ENCODE results near the gene CAPN12.
A peak's percentile ranks its signal among the peaks of the same experiment; 100 is the strongest.

Gene CAPN12

DNA sequence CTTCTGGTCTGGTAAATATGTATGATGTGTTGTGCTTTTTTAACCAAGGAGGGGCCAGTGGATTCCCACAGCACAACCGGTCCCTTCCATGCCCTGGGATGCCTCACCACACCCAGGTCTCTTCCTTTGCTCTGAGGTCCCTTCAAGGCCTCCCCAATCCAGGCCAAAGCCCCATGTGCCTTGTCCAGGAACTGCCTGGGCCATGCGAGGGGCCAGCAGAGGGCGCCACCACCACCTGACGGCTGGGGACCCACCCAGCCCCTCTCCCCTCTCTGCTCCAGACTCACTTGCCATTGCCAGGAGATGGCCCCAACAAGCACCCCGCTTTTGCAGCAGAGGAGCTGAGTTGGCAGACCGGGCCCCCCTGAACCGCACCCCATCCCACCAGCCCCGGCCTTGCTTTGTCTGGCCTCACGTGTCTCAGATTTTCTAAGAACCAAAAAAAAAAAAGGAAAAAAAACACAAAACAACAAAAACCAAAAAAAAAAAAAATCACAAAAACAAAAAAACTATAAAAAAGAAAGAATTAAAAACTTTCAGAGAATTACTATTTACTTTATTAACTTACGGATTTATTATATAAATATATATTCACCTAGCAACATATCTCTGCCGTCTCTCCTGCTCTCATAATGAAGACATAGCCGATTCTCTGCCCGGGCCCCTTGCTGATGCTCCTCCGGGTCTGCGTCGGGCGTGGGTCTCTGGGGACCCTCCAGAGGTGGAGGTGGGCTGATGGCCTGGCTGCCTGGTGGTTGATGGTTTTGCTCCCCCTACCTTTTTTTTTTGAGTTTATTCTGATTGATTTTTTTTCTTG lies 14.4 kb downstream of the CAPN12 start:
- H3K9ac ChIP-seq (ENCODE audit: low read depth, low read length, poor library complexity, severe bottlenecking), result no peak overlapping the region
- H3K4me2 ChIP-seq (ENCODE audit: low read depth, low read length, poor library complexity, severe bottlenecking), result no peak overlapping the region
- no peak overlapping the region for H2AFZ ChIP-seq (ENCODE audit: low read length)
- peaks cover 3% of the 10 kb centered on the region for H4K20me1 ChIP-seq (ENCODE audit: insufficient read depth, low read length, poor library complexity, severe bottlenecking)
- H3F3A ChIP-seq (ENCODE audit: low read depth), result no peaks in the 10 kb centered on the region
- H3K4me3 ChIP-seq (ENCODE audit: low read length, poor library complexity, severe bottlenecking), result no peak overlapping the region
- H3K9me3 ChIP-seq (ENCODE audit: insufficient read depth, low read depth, low read length), result no peaks in the 10 kb centered on the region
- peaks cover 19% of the 10 kb centered on the region for H3K4me1 ChIP-seq (ENCODE audit: insufficient read depth, low read length, poor library complexity, severe bottlenecking)
- TF ChIP-seq, protein P1, sequence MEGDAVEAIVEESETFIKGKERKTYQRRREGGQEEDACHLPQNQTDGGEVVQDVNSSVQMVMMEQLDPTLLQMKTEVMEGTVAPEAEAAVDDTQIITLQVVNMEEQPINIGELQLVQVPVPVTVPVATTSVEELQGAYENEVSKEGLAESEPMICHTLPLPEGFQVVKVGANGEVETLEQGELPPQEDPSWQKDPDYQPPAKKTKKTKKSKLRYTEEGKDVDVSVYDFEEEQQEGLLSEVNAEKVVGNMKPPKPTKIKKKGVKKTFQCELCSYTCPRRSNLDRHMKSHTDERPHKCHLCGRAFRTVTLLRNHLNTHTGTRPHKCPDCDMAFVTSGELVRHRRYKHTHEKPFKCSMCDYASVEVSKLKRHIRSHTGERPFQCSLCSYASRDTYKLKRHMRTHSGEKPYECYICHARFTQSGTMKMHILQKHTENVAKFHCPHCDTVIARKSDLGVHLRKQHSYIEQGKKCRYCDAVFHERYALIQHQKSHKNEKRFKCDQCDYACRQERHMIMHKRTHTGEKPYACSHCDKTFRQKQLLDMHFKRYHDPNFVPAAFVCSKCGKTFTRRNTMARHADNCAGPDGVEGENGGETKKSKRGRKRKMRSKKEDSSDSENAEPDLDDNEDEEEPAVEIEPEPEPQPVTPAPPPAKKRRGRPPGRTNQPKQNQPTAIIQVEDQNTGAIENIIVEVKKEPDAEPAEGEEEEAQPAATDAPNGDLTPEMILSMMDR (conservative IDR thresholded peaks at IDR 0.05; ENCODE audit: low read length), result peak; percentile 86
- no peak for TF ChIP-seq EZH2phosphoT487 (IDR thresholded peaks at IDR 0.05; ENCODE audit: borderline replicate concordance)
- H3K79me2 ChIP-seq (ENCODE audit: insufficient read depth, low read length), result no peaks in the 10 kb centered on the region
- H3K36me3 ChIP-seq (ENCODE audit: insufficient read depth, low read length), result peaks cover 50% of the 10 kb centered on the region; the same call in 1 of the 2 replicates
- H3K9me2 ChIP-seq (replicated peaks; ENCODE audit: low read depth, low read length), result no peaks in the 10 kb centered on the region
- no peaks in the 10 kb centered on the region for H3K27me3 ChIP-seq (ENCODE audit: insufficient read depth, low read length, poor library complexity, severe bottlenecking)

DNA sequence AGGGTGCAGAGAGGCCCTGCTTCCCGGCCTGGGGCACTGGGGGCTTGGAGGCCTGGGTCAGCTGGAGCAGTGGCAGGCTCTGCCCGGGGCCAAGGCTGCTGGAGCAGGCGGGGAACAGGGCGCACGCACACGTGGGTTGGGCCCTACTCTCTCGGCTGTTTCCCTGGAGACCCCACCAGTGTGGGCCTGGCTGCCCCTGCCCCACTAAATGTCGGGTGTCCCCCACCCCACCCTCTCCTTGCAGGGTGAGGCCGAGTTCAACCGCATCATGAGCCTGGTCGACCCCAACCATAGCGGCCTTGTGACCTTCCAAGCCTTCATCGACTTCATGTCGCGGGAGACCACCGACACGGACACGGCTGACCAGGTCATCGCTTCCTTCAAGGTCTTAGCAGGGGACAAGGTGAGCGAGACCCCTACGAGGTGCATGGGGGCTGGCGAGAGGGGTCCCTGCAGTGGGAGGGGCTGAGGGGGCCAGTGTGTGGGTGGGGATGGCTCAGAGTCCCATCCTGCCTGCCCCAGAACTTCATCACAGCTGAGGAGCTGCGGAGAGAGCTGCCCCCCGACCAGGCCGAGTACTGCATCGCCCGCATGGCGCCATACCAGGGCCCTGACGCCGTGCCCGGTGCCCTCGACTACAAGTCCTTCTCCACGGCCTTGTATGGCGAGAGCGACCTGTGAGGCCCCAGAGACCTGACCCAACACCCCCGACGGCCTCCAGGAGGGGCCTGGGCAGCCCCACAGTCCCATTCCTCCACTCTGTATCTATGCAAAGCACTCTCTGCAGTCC lies 15.3 kb downstream of the CAPN12 start:
- H4K20me1 ChIP-seq (ENCODE audit: insufficient read depth, low read length, poor library complexity, severe bottlenecking), result peaks cover 3% of the 10 kb centered on the region
- no peaks in the 10 kb centered on the region for H3K79me2 ChIP-seq (ENCODE audit: insufficient read depth, low read length)
- peaks cover 59% of the 10 kb centered on the region; the same call in 1 of the 2 replicates for H3K36me3 ChIP-seq (ENCODE audit: insufficient read depth, low read length)
- H3K9me3 ChIP-seq (ENCODE audit: insufficient read depth, low read depth, low read length), result no peaks in the 10 kb centered on the region
- H3F3A ChIP-seq (ENCODE audit: low read depth), result no peaks in the 10 kb centered on the region
- H3K4me2 ChIP-seq (ENCODE audit: low read depth, low read length, poor library complexity, severe bottlenecking), result no peak overlapping the region
- H3K4me1 ChIP-seq (ENCODE audit: insufficient read depth, low read length, poor library complexity, severe bottlenecking), result peaks cover 10% of the 10 kb centered on the region
- no peak overlapping the region for H3K4me3 ChIP-seq (ENCODE audit: low read length, poor library complexity, severe bottlenecking)
- H3K27me3 ChIP-seq (ENCODE audit: insufficient read depth, low read length, poor library complexity, severe bottlenecking), result no peaks in the 10 kb centered on the region
- H3K9me2 ChIP-seq (replicated peaks; ENCODE audit: low read depth, low read length), result no peaks in the 10 kb centered on the region
- no peak for TF ChIP-seq EZH2phosphoT487 (IDR thresholded peaks at IDR 0.05; ENCODE audit: borderline replicate concordance)
- TF ChIP-seq, protein P1 (conservative IDR thresholded peaks at IDR 0.05; ENCODE audit: low read length), result no peak
- no peak overlapping the region for H3K9ac ChIP-seq (ENCODE audit: low read depth, low read length, poor library complexity, severe bottlenecking)
- H2AFZ ChIP-seq (ENCODE audit: low read length), result no peak overlapping the region

DNA sequence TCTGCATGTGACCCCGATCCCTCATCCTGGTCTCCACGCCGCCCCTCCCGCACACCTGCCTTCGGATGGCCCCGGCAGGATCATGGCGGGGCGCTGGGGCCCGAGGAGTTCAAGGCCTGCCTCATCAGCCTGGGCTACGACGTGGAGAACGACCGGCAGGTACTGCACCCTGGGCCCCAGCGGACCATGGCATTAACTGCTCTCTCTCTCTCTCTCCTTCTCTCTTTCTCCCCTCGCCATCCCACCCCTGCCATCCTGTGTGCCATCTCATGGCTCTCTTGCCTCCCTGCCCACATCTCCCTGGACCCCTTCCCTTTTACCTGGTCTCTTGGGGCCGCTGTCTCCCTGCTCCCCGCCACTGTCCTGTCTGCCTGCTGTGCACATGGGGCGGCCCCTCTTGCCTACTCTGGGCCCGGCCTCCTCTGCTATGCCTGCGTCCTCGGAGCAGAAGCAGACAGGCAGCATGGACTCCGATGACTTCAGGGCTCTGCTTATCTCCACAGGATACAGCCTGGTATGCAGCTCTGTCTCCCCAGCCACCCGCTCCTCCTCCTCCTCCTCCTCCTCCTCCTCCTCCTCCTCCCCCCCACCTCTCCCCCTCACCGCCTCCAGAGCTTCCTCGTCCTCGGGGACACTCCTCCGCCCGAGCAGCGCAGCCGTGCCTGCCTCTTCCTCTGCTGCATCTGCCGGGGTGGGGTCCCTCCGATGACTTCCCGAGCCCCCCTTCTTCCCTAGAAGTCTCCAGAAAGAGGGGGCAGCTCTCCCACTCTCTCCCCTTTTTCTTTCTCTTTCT lies 16.2 kb downstream of the CAPN12 start:
- no peak for TF ChIP-seq EZH2phosphoT487 (IDR thresholded peaks at IDR 0.05; ENCODE audit: borderline replicate concordance)
- TF ChIP-seq, protein P1 (conservative IDR thresholded peaks at IDR 0.05; ENCODE audit: low read length), result no peak
- no peaks in the 10 kb centered on the region for H3K9me3 ChIP-seq (ENCODE audit: insufficient read depth, low read depth, low read length)
- no peaks in the 10 kb centered on the region for H3K79me2 ChIP-seq (ENCODE audit: insufficient read depth, low read length)
- H3K4me2 ChIP-seq (ENCODE audit: low read depth, low read length, poor library complexity, severe bottlenecking), result no peak overlapping the region
- H3K4me3 ChIP-seq (ENCODE audit: low read length, poor library complexity, severe bottlenecking), result no peak overlapping the region
- peaks cover 3% of the 10 kb centered on the region for H4K20me1 ChIP-seq (ENCODE audit: insufficient read depth, low read length, poor library complexity, severe bottlenecking)
- peaks cover 68% of the 10 kb centered on the region; the same call in 1 of the 2 replicates for H3K36me3 ChIP-seq (ENCODE audit: insufficient read depth, low read length)
- no peak overlapping the region for H3K9ac ChIP-seq (ENCODE audit: low read depth, low read length, poor library complexity, severe bottlenecking)
- no peaks in the 10 kb centered on the region for H3K9me2 ChIP-seq (replicated peaks; ENCODE audit: low read depth, low read length)
- H2AFZ ChIP-seq (ENCODE audit: low read length), result no peak overlapping the region
- H3F3A ChIP-seq (ENCODE audit: low read depth), result no peaks in the 10 kb centered on the region
- H3K27me3 ChIP-seq (ENCODE audit: insufficient read depth, low read length, poor library complexity, severe bottlenecking), result no peaks in the 10 kb centered on the region
- peaks cover under 1% of the 10 kb centered on the region for H3K4me1 ChIP-seq (ENCODE audit: insufficient read depth, low read length, poor library complexity, severe bottlenecking)
